Measurements from ENCODE around the gene CRY2. TPM values are rescaled to one million over a fixed set of nuclear protein-coding genes. Genes with fewer than 3 reads are reported as not detected.
A peak's percentile ranks its signal among the peaks of the same experiment; 100 is the strongest.

CRY2 gene
- total and polyA plus RNA-seq, 3 donors from 2014 or later = 80.0 to 124 (median 109) TPM

- Histone ChIP-seq H3K27ac (no peak overlapping the region), H3K9me3 (no peaks in the 10 kb centered on the region), H3K4me3 (peak overlapping the region; percentile 54 to 67), H3K4me1 (peaks cover 25% of the 10 kb centered on the region), H3K27me3 (no peaks in the 10 kb centered on the region), H3K36me3 (ENCODE audit: low read depth, missing control alignments) (no peaks in the 10 kb centered on the region)
- intact Hi-C loops (cut with DNase I; ENCODE audit: low total_unique reads) = no loop called here
- WGBS, 2 donors = 7 to 14% methylated on average over 8 of the region's 8 CpGs
- no peak for TF ChIP-seq POLR2A (IDR thresholded peaks at IDR 0.05)
- no peak for TF ChIP-seq CTCF (IDR thresholded peaks at IDR 0.05)
- peak; percentile 48 for DNase-seq
Observed at GRCh38 chr11:45900916-45901617, 53.8 kb downstream of the CRY2 start.

- WGBS, 2 donors = 67 to 84% methylated on average over 6 of the region's 6 CpGs
- Histone ChIP-seq H3K9me3 (no peaks in the 10 kb centered on the region), H3K4me1 (peaks cover 25% of the 10 kb centered on the region), H3K27ac (no peak overlapping the region), H3K27me3 (no peaks in the 10 kb centered on the region), H3K36me3 (ENCODE audit: low read depth, missing control alignments) (no peaks in the 10 kb centered on the region), H3K4me3 (no peak overlapping the region)
- intact Hi-C loops (cut with DNase I; ENCODE audit: low total_unique reads) = no loop called here
- TF ChIP-seq POLR2A (IDR thresholded peaks at IDR 0.05) (no peak), CTCF (IDR thresholded peaks at IDR 0.05) (no peak)
- DNase-seq = no peak
Observed at GRCh38 chr11:45901626-45902025, 54.4 kb downstream of the CRY2 start.

- Histone ChIP-seq H3K27ac (no peak overlapping the region), H3K9me3 (no peaks in the 10 kb centered on the region), H3K36me3 (ENCODE audit: low read depth, missing control alignments) (no peaks in the 10 kb centered on the region), H3K4me3 (no peak overlapping the region), H3K4me1 (peaks cover 18% of the 10 kb centered on the region), H3K27me3 (no peaks in the 10 kb centered on the region)
- TF ChIP-seq POLR2A (IDR thresholded peaks at IDR 0.05) = no peak
- no peak for TF ChIP-seq CTCF (IDR thresholded peaks at IDR 0.05)
- WGBS, 2 donors = 91 to 95% methylated on average over 30 to 56 of the region's 56 CpGs
- intact Hi-C loops (cut with DNase I; ENCODE audit: low total_unique reads) = no loop called here
- DNase-seq = no peak
Observed at GRCh38 chr11:45902452-45903380, 55.4 kb downstream of the CRY2 start.

GRCh38 chr11:45904309-45904915, 57.1 kb downstream of the CRY2 start:
- DNase-seq = no peak
- H3K36me3 ChIP-seq (ENCODE audit: low read depth, missing control alignments) = no peaks in the 10 kb centered on the region
- TF ChIP-seq POLR2A (IDR thresholded peaks at IDR 0.05) (no peak), CTCF (IDR thresholded peaks at IDR 0.05) (no peak)
- H3K9me3 ChIP-seq = no peaks in the 10 kb centered on the region
- no peak overlapping the region for H3K4me3 ChIP-seq
- H3K27ac ChIP-seq = no peak overlapping the region
- H3K27me3 ChIP-seq = no peaks in the 10 kb centered on the region
- intact Hi-C loops (cut with DNase I; ENCODE audit: low total_unique reads) = no loop called here
- H3K4me1 ChIP-seq = peaks cover 9% of the 10 kb centered on the region
- WGBS, 2 donors = 87 to 88% methylated on average over 15 of the region's 15 CpGs
